WTC11 (cell line): ENCODE results near the gene WNT3A. TPM values are rescaled to one million over a fixed set of nuclear protein-coding genes. Genes with fewer than 3 reads are reported as not detected.
"Not testable (repeated sequence)": the region's sequence is repeated elsewhere in the genome, so short reads cannot be mapped to it uniquely, and the experiment has no call there.

Source experiments
- ATAC-seq: fragments of 200-7000 bp; cut with Tn5 transposase; 2 replicates; pipeline ENCODE4 v1.10.0; 2021; ENCODE audit warnings: mild to moderate bottlenecking, moderate library complexity
- CTCF ChIA-PET: fragments of 300-600 bp; sonication (Branson Sonifier 250); formaldehyde crosslinking; loops from one replicate; lab custom pipeline; 2021; ENCODE audit warnings: antibody characterized with exemption; lab: Charles Lee
- POLR2A ChIA-PET: fragments of 350-600 bp; sonication (Branson Sonifier 250); formaldehyde crosslinking; loops from one replicate; lab custom pipeline; 2021; ENCODE audit warnings: antibody characterized with exemption; lab: Charles Lee
- DNase-seq: peaks from one replicate; pipeline ENCODE4 v3.0.0; 2021; ENCODE audit warnings: low spot score
- H3K27ac Mint-ChIP-seq: 2 replicates; pipeline ENCODE4 v1.8.0; 2021; ENCODE audit warnings: mixed read lengths
- H3K27me3 Mint-ChIP-seq: 2 replicates; pipeline ENCODE4 v1.8.0; 2021; ENCODE audit warnings: low read depth, mild to moderate bottlenecking, moderate library complexity, mixed read lengths
- H3K36me3 Mint-ChIP-seq: 2 replicates; pipeline ENCODE4 v1.8.0; 2021; ENCODE audit warnings: mixed read lengths
- H3K4me1 Mint-ChIP-seq: 2 replicates; pipeline ENCODE4 v1.8.0; 2022; ENCODE audit warnings: mixed read lengths
- H3K4me3 Mint-ChIP-seq: 2 replicates; pipeline ENCODE4 v1.8.0; 2021; ENCODE audit warnings: mild to moderate bottlenecking, moderate library complexity, mixed read lengths
- H3K9me3 Mint-ChIP-seq: 2 replicates; pipeline ENCODE4 v1.8.0; 2021; ENCODE audit warnings: mixed read lengths
- CTCF ChIP-seq: fragments of 200-600 bp; IDR thresholded peaks from 2 replicates; pipeline ENCODE4 v1.8.0; 2022; ENCODE audit warnings: antibody characterized with exemption
- E2F1 ChIP-seq: sonication (generic); formaldehyde crosslinking; IDR thresholded peaks from 2 replicates; pipeline ENCODE4 v1.8.0; 2022; ENCODE audit warnings: mild to moderate bottlenecking, missing genetic modification reagents
- ELF4 ChIP-seq: sonication (generic); formaldehyde crosslinking; IDR thresholded peaks from 2 replicates; pipeline ENCODE4 v1.8.1; 2022; ENCODE audit warnings: low read depth, mild to moderate bottlenecking, moderate library complexity, missing genetic modification reagents
- GTF2I ChIP-seq: fragments of 250-450 bp; sonication (Bioruptor Pico); conservative IDR thresholded peaks from 2 replicates; pipeline ENCODE4 v1.4.0; 2021; ENCODE audit warnings: mild to moderate bottlenecking
- IRF1 ChIP-seq: sonication (generic); formaldehyde crosslinking; IDR thresholded peaks from 2 replicates; pipeline ENCODE4 v1.8.0; 2023; ENCODE audit warnings: missing genetic modification reagents
- JAZF1 ChIP-seq: fragments of 250-450 bp; sonication (Bioruptor Pico); IDR thresholded peaks from 2 replicates; pipeline ENCODE4 v1.9.0; 2021; ENCODE audit warnings: moderate library complexity, mild to moderate bottlenecking, inconsistent platforms
- NFE2L1 ChIP-seq: sonication (generic); formaldehyde crosslinking; IDR thresholded peaks from 2 replicates; pipeline ENCODE4 v1.8.1; 2023; ENCODE audit warnings: missing genetic modification reagents
- NR1H2 ChIP-seq: sonication (generic); formaldehyde crosslinking; IDR thresholded peaks from 2 replicates; pipeline ENCODE4 v1.9.0; 2021; ENCODE audit warnings: mild to moderate bottlenecking, moderate library complexity, missing genetic modification reagents
- NR2C2 ChIP-seq: sonication (generic); formaldehyde crosslinking; IDR thresholded peaks from 2 replicates; pipeline ENCODE4 v1.8.0; 2022; ENCODE audit warnings: mild to moderate bottlenecking, missing genetic modification reagents
- RORB ChIP-seq: fragments of 250-450 bp; sonication (Bioruptor Pico); IDR thresholded peaks from 2 replicates; pipeline ENCODE4 v1.9.0; 2021; ENCODE audit warnings: mild to moderate bottlenecking
- SOX15 ChIP-seq: fragments of 250-450 bp; sonication (Bioruptor Pico); IDR thresholded peaks from 2 replicates; pipeline ENCODE4 v1.9.0; 2021; ENCODE audit warnings: mild to moderate bottlenecking
- ZNF121 ChIP-seq: sonication (generic); formaldehyde crosslinking; IDR thresholded peaks from 2 replicates; pipeline ENCODE4 v1.8.0; 2023; ENCODE audit warnings: missing genetic modification reagents
- ZNF671 ChIP-seq: fragments of 250-450 bp; sonication (Bioruptor Pico); IDR thresholded peaks from 2 replicates; pipeline ENCODE4 v1.8.0; 2021; ENCODE audit warnings: mild to moderate bottlenecking
- total RNA-seq: library from RNA; stranded (reverse); gene quantifications from 3 replicates; pipeline ENCODE4 v1.2.3, GENCODE V29; 2021
- TF ChIP-seq, protein P1 (sequence below): fragments of 250-450 bp; sonication (Bioruptor Pico); IDR thresholded peaks from 2 replicates; pipeline ENCODE4 v1.9.0; 2021; ENCODE audit warnings: mild to moderate bottlenecking
- TF ChIP-seq, protein P2 (sequence below): sonication (generic); formaldehyde crosslinking; IDR thresholded peaks from 2 replicates; pipeline ENCODE4 v1.8.1; 2023; ENCODE audit warnings: mild to moderate bottlenecking, moderate library complexity, missing genetic modification reagents

WNT3A gene
- total RNA-seq, 1 experiment from 2014 or later = 0.17 TPM

GRCh38 chr1:228018961-228019721 lies 12.3 kb downstream of the WNT3A start:
- POLR2A ChIA-PET = no interaction called here
- Mint-ChIP-seq H3K36me3 (no peaks in the 10 kb centered on the region), H3K4me1 (no peaks in the 10 kb centered on the region)
- no peak for TF ChIP-seq ZNF121 (CRISPR knock-in tag)
- no peak for TF ChIP-seq ZNF671 (CRISPR knock-in tag)
- no peak for TF ChIP-seq JAZF1 (CRISPR knock-in tag)
- TF ChIP-seq NR2C2 (CRISPR knock-in tag) = no peak
- TF ChIP-seq RORB (CRISPR knock-in tag) = no peak
- TF ChIP-seq GTF2I (CRISPR knock-in tag) = no peak
- TF ChIP-seq ELF4 (CRISPR knock-in tag) = no peak
- TF ChIP-seq, protein P1, sequence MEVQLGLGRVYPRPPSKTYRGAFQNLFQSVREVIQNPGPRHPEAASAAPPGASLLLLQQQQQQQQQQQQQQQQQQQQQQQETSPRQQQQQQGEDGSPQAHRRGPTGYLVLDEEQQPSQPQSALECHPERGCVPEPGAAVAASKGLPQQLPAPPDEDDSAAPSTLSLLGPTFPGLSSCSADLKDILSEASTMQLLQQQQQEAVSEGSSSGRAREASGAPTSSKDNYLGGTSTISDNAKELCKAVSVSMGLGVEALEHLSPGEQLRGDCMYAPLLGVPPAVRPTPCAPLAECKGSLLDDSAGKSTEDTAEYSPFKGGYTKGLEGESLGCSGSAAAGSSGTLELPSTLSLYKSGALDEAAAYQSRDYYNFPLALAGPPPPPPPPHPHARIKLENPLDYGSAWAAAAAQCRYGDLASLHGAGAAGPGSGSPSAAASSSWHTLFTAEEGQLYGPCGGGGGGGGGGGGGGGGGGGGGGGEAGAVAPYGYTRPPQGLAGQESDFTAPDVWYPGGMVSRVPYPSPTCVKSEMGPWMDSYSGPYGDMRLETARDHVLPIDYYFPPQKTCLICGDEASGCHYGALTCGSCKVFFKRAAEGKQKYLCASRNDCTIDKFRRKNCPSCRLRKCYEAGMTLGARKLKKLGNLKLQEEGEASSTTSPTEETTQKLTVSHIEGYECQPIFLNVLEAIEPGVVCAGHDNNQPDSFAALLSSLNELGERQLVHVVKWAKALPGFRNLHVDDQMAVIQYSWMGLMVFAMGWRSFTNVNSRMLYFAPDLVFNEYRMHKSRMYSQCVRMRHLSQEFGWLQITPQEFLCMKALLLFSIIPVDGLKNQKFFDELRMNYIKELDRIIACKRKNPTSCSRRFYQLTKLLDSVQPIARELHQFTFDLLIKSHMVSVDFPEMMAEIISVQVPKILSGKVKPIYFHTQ = no peak
- TF ChIP-seq NFE2L1 (CRISPR knock-in tag) = no peak
- no peak for TF ChIP-seq NR1H2 (CRISPR knock-in tag)
- TF ChIP-seq, protein P2, sequence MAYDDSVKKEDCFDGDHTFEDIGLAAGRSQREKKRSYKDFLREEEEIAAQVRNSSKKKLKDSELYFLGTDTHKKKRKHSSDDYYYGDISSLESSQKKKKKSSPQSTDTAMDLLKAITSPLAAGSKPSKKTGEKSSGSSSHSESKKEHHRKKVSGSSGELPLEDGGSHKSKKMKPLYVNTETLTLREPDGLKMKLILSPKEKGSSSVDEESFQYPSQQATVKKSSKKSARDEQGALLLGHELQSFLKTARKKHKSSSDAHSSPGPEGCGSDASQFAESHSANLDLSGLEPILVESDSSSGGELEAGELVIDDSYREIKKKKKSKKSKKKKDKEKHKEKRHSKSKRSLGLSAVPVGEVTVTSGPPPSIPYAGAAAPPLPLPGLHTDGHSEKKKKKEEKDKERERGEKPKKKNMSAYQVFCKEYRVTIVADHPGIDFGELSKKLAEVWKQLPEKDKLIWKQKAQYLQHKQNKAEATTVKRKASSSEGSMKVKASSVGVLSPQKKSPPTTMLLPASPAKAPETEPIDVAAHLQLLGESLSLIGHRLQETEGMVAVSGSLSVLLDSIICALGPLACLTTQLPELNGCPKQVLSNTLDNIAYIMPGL (CRISPR knock-in tag) = no peak
- TF ChIP-seq CTCF = no peak
- TF ChIP-seq IRF1 = no peak
- no peak for TF ChIP-seq SOX15 (CRISPR knock-in tag)
- TF ChIP-seq E2F1 (CRISPR knock-in tag) = no peak
- TF ChIP-seq, all 79 proteins: peak for 0
- H3K9me3 Mint-ChIP-seq = no peaks in the 10 kb centered on the region
- DNase-seq = no peak
- CTCF ChIA-PET = interaction anchor here (0.7 to 1.1 kb wide), 2 partner anchors 14 to 15 kb away, joined by 3 read pairs; no protein-coding TSS in a partner anchor
- peaks cover 34% of the 10 kb centered on the region for H3K27me3 Mint-ChIP-seq
- no peak overlapping the region for H3K4me3 Mint-ChIP-seq
- no peak overlapping the region for H3K27ac Mint-ChIP-seq
- no peak for ATAC-seq

DNA sequence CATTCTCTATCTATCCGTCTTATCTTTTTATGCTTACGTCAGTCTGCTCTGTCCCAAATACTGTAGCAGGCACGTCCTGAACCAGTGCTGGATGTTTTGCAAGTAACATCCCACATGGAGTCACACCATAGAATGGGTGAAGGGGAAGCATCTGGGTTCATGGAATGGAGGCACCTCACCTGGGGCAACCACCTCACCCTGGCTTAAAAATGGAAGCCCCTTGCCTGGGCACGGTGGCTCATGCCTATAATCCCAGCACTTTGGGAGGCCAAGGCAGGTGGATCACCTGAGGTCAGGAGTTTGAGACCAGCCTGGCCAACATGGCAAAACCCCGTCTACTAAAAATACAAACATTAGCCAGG lies 12.9 kb downstream of the WNT3A start:
- ATAC-seq, H3K36me3 Mint-ChIP-seq, POLR2A ChIA-PET, DNase-seq, H3K4me3 Mint-ChIP-seq, H3K4me1 Mint-ChIP-seq, H3K27ac Mint-ChIP-seq, H3K9me3 Mint-ChIP-seq: not testable (repeated sequence)
- CTCF ChIA-PET = interaction anchor here (0.7 to 1.1 kb wide), 2 partner anchors 14 to 16 kb away, joined by 3 read pairs; no protein-coding TSS in a partner anchor
- peaks cover 35% of the 10 kb centered on the region for H3K27me3 Mint-ChIP-seq
